Breast epithelium (tissue), 3 donors: Measurements from ENCODE around the gene C1orf21.

ENCODE experiments used
- CTCF ChIP-seq, 3 donors: fragments of 450-650 bp; IDR thresholded peaks; one replicate each; pipeline ENCODE4 v1.5.1; 2016 to 2017; ENCODE audit warnings: antibody characterized with exemption in 3 of 3, mild to moderate bottlenecking in 3 of 3, moderate library complexity in 3 of 3
- POLR2AphosphoS5 ChIP-seq, 3 donors: sonication (generic); formaldehyde crosslinking; IDR thresholded peaks; one replicate each; pipeline ENCODE4 v1.6.1; 2017; ENCODE audit warnings: antibody characterized with exemption in 3 of 3

- no peak for TF ChIP-seq CTCF (IDR thresholded peaks at IDR 0.05)
- TF ChIP-seq POLR2AphosphoS5 (IDR thresholded peaks at IDR 0.05): no peak
Measured at GRCh38 chr1:184480736-184481135, 93.9 kb downstream of the C1orf21 start.
